Measurements from ENCODE around the gene TENT4B. TPM values are rescaled to one million over a fixed set of nuclear protein-coding genes. Genes with fewer than 3 reads are reported as not detected.
"Not testable (repeated sequence)": the region's sequence is repeated elsewhere in the genome, so short reads cannot be mapped to it uniquely, and the experiment has no call there.

The TENT4B gene
- polyA plus RNA-seq (2014; cell fraction: cytosol; rRNA removed) = 8.1 and 8.7 TPM in 2 replicates
- 6.9 and 8.7 TPM in 2 replicates for polyA plus RNA-seq (2014; cell fraction: nucleus; rRNA removed)

DNA sequence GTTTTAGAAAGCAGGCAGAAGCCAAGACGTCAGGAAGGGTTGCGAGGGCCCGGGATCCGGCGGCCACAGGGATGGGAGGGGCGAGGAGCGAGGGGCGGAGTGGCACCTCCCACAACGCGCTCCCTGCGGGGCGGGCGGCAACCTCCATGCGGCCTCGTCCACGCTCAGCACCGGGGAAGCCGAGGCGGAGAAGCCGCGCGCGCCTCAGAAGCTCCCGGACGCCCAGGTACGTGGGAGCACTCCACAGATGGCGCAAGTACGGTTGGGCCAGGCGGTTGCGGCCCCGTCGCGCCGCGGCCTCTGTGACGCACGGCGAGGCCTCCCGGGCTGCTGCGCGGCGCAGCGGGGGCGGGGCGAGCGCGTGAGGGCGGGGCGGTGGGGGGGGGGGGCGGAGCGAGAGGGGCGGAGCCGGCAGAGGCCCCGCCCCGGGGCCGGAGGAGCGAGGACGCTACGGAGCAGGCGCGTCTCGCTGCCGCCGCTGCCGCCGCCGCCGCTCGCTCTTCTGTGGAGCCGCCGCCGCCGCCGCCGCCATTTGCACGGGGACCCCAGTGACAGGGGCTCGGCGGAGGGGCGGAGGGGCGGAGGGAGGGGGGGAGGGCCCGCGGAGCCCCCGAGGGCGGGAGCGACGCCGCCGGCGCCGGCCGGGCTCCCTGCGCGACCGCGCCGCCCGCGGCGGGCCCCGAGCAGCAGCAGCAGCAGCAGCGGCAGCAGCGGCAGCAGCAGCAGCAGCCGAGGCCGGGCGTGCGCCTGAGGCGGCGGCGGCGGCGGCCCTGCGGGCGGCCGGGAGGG is at the start of gene TENT4B:
TENT4B (plus strand) TSS at position 500 of the 789 bp plus-strand sequence. CDS start 316 bp downstream, outside the sequence.
- DNase-seq (ENCODE audit: low spot score) = peak; percentile 80

- DNase-seq (ENCODE audit: low spot score) = no peak
Measured at GRCh38 chr16:50103764-50104163, 49.3 kb upstream of the TENT4B start.

DNA sequence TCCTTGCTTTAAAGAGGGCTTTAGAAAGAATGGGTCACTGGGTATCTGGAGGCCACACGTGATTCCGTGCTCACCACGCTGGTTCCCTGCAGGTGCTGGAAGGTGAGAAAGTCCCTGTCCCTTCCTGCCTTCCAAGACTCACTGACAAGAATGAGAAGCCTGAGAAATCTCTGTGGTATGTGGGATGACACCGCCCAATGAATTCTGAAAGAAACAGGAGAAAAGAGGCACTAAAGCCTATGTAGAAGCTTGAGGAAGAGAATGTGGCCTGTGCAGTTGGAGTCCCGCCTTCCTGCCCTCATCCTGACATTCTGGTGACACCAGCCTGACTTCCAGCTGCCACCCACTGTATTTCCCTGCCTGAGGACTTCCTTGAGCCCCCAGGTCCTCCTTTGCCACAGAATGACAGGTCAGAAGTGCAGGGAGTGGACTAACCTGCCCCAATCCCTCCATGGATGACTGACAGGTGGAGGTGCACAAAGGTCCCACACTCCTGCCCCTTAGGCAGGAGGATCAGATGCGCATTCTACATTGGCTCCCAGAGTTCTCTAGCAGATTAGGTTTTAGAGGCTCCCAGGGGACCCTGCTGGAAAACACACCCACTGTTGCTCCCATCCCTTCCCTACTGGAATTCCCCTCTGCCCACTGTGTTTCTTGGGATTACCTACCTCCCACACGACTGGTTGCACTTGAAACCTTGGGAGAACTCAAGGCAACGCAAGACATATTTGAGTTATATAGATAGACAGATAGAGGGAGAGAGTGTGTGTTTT is 38.6 kb upstream of the TENT4B start:
- no peak for DNase-seq (ENCODE audit: low spot score)

DNA sequence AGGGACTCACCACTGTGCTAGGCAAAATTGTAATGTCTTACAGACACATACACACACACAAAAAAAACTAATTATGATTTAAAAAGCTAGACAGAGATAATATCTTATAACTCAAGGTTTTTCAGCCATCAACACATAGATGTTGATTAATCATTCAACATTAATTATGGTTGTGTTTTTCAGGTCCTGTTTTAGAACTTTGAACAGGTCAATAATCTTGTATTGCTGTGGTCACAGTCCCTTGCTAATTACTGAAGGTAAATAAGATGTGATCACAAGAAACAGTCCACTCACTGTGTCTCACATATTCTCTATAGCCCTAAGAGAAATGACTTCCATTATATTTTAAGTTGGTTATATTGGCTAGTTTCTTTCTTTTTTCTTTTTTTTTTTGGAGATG is 32.4 kb upstream of the TENT4B start:
- DNase-seq (ENCODE audit: low spot score) = no peak

- no peak for DNase-seq (ENCODE audit: low spot score)
Measured at GRCh38 chr16:50121278-50121677, 31.8 kb upstream of the TENT4B start.

GRCh38 chr16:50121721-50122445 is 31.2 kb upstream of the TENT4B start:
- DNase-seq (ENCODE audit: low spot score) = no peak

DNA sequence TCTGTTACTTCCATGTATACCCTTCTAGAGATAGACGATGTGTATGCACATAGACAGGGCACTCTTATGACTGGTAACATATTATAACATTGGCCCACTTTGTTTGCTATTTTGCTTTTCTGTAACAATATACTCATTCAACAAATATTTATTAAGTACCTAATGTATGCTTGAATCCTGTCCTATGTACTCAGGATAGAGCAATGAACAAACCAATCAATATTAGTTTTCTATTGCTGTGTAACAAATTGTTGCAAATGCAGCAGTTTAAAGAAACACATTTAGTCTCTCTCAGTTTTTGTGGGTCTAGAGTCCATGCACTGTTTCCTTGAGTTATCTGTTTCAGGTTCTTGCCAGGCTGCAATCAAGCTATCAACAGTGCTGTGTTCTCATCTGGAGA is 29.7 kb upstream of the TENT4B start:
- no peak for DNase-seq (ENCODE audit: low spot score)

- no peak for DNase-seq (ENCODE audit: low spot score)
Measured at GRCh38 chr16:50124769-50125168, 28.3 kb upstream of the TENT4B start.

GRCh38 chr16:50126183-50126582 is 26.9 kb upstream of the TENT4B start:
- DNase-seq (ENCODE audit: low spot score) = no peak

- DNase-seq (ENCODE audit: low spot score) = not testable (repeated sequence)
Measured at GRCh38 chr16:50132571-50132970, 20.5 kb upstream of the TENT4B start.

DNA sequence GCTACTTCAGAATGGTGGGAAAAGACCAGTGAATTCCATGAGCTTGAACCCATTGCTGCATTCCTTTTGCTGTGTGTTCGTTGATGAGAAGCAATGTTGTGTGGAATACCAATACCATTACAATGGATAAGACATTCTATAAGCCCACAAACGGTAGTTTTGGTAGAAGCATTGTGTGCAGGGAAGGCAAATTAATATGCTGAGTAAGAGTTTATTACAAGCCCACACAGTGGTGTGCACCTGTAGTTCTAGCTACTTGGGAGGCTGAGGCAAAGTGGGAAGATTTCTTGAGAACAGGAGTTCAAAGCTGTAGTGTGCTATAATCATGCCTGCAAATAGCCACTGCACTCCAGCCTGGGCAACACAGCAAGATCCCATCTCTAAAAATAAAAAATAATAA is 19.9 kb upstream of the TENT4B start:
- no peak for DNase-seq (ENCODE audit: low spot score)

DNA sequence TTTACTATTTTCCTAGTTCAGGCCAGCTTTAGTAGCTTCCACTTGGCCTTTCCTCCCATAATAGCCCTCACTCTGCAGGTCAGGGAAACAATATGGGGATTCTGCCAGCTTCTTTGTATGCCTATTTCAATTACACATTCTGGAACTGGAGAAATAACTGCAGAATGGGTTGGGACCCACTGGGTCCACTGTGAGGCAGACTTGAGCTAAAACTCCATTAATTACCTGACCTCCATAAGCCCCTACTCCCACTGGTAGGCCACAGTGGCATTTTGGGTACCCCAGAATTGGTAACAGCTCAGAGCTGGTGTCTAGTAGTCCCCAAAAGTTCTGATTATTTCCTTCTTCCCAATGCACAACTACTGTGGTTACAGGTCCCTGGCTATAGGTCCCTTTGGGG is 16.7 kb upstream of the TENT4B start:
- no peak for DNase-seq (ENCODE audit: low spot score)

- DNase-seq (ENCODE audit: low spot score) = no peak
Measured at GRCh38 chr16:50137268-50137667, 15.8 kb upstream of the TENT4B start.

GRCh38 chr16:50139580-50139979 is 13.5 kb upstream of the TENT4B start:
- no peak for DNase-seq (ENCODE audit: low spot score)

GRCh38 chr16:50144211-50144610 is 8.9 kb upstream of the TENT4B start:
- no peak for DNase-seq (ENCODE audit: low spot score)

DNA sequence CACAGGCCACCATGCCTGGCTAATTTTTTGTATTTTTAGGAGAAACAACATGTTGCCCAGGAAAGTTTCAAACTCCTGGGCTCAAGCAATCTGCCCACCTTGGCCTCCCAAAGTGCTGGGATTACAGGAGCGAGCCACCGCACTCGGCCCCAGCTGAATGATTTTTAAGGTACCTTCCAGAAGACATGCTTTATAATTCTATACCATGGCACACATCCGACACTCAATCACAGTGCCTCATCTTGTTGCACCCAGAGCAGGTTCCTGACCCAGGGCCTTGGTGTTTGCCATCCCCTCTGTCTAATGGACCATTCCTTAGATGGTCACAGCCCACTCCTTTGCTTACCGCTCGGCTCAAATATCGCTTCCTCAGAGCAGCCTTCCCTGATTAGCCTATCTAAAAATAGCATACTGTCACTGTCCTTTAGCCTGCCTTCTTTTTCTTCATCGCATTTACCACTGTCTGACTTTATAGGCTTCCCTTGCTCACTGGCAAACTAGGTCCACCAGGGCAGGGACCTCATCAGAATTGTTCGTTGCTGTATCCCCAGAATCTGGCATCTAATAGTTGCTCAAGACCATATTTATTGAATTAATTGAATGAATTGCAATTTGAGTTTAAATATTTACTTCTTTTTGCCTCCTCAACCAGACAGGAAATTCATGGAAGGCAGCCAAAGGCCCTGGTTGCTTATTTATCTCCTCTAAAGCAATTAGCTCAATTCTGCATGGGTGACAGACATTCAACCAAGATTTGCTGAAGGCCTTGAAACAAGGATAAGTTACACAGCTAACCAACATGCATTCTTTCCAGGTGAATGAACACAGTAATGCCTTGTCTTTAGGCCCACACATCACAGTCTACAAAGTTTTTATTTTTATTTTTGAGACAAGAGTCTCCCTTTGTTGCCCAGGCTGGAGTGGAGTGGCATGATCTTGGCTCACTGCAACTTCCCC is 6.3 kb upstream of the TENT4B start:
- DNase-seq (ENCODE audit: low spot score) = no peak

DNA sequence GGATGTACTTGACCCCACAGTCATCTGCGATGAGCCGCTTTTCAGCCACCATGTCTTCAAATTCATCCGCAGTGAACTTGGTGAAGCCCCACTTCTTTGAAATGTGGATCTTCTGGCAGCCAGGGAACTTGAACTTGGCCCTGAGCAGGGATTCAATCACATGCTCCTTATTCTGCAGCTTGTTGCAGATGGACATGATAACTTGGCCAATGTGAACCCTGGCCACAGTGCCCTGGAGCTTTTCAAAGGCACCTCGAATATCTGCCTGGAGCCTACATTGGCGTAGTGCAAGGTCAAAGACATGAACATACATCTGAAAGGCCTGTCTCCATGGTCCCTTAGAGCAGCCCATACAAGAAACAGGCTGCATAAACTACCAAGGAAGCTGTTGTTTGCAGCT is 1.8 kb upstream of the TENT4B start:
- no peak for DNase-seq (ENCODE audit: low spot score)

DNA sequence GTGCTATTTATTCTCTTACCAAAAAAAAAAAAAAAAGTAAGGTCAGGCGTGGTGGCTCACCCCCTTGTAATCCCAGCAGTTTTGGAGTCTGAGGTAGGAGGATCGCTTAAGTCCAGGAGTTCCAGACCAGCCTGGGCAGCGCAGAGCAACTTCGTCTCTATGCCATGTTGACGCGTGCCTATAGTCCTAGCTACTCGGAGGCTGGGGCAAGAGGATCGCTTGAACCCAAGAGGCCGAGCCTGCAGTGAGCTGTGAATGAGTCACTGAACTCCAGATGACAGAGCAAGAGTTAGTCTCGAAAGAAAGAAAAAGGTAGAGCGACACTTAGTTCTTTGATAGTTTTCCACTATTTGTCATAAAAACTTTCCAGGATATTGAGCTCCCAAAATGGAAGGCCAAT is 1.4 kb upstream of the TENT4B start:
- DNase-seq (ENCODE audit: low spot score) = no peak

- DNase-seq (ENCODE audit: low spot score) = no peak
Measured at GRCh38 chr16:50152351-50152806, 727 bp upstream of the TENT4B start.

DNA sequence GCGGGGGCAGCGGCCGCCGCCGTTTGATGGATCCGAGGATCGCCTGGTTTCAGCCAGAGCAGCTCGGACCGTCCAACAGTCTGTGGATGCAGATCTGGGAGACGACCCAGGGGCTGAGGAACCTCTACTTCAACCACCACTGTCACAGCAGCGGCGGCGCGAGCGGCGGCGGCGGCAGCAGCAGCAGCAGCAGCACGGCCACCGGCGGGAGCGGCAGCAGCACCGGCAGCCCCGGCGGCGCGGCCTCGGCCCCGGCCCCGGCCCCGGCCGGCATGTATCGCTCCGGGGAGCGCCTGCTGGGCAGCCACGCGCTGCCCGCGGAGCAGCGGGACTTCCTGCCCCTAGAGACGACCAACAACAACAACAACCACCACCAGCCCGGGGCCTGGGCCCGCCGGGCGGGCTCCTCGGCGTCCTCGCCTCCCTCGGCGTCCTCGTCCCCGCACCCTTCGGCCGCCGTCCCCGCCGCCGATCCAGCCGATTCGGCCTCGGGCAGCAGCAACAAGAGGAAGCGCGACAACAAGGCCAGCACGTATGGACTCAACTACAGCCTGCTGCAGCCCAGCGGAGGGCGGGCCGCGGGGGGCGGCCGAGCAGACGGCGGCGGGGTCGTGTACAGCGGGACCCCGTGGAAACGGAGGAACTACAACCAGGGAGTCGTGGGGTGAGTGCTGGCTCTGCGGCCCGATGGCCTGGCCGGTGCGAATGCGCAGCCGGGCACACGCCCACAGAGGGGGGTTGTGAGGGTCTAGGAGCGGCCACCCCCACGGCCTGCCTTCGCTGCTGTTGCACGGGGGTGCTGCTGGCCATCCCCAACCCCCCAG is 702 bp downstream of the TENT4B start:
- DNase-seq (ENCODE audit: low spot score) = no peak

All from SK-N-DZ (cell line).